Breast epithelium (tissue), 3 donors: ENCODE data around the gene GTPBP6.

Experiments used
- CTCF ChIP-seq, 3 donors: fragments of 450-650 bp; IDR thresholded peaks; one replicate each; pipeline ENCODE4 v1.5.1; 2016 to 2017; ENCODE audit warnings: antibody characterized with exemption in 3 of 3, mild to moderate bottlenecking in 3 of 3, moderate library complexity in 3 of 3
- POLR2A ChIP-seq: fragments of 450-650 bp; IDR thresholded peaks from one replicate; pipeline ENCODE4 v1.6.1; 2016; ENCODE audit warnings: antibody characterized with exemption, mild to moderate bottlenecking, moderate library complexity

GRCh38 chrX:331151-331824 lies 12.7 kb upstream of the GTPBP6 start:
- TF ChIP-seq CTCF (IDR thresholded peaks at IDR 0.05): no peak
- TF ChIP-seq POLR2A: no peak
